GM12872 (cell line): ENCODE results near the gene HHAT.

Source experiments
- TF ChIP-seq, protein P1 (sequence below): IDR thresholded peaks from 3 replicates; pipeline ENCODE4 v1.5.1; 2011; ENCODE audit warnings: low read depth, mild to moderate bottlenecking, low read length, moderate library complexity; ENCODE audit not compliant: insufficient read depth

Gene HHAT

GRCh38 chr1:210683403-210684047, 354.8 kb downstream of the HHAT start:
- TF ChIP-seq, protein P1, sequence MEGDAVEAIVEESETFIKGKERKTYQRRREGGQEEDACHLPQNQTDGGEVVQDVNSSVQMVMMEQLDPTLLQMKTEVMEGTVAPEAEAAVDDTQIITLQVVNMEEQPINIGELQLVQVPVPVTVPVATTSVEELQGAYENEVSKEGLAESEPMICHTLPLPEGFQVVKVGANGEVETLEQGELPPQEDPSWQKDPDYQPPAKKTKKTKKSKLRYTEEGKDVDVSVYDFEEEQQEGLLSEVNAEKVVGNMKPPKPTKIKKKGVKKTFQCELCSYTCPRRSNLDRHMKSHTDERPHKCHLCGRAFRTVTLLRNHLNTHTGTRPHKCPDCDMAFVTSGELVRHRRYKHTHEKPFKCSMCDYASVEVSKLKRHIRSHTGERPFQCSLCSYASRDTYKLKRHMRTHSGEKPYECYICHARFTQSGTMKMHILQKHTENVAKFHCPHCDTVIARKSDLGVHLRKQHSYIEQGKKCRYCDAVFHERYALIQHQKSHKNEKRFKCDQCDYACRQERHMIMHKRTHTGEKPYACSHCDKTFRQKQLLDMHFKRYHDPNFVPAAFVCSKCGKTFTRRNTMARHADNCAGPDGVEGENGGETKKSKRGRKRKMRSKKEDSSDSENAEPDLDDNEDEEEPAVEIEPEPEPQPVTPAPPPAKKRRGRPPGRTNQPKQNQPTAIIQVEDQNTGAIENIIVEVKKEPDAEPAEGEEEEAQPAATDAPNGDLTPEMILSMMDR, result no peak

DNA sequence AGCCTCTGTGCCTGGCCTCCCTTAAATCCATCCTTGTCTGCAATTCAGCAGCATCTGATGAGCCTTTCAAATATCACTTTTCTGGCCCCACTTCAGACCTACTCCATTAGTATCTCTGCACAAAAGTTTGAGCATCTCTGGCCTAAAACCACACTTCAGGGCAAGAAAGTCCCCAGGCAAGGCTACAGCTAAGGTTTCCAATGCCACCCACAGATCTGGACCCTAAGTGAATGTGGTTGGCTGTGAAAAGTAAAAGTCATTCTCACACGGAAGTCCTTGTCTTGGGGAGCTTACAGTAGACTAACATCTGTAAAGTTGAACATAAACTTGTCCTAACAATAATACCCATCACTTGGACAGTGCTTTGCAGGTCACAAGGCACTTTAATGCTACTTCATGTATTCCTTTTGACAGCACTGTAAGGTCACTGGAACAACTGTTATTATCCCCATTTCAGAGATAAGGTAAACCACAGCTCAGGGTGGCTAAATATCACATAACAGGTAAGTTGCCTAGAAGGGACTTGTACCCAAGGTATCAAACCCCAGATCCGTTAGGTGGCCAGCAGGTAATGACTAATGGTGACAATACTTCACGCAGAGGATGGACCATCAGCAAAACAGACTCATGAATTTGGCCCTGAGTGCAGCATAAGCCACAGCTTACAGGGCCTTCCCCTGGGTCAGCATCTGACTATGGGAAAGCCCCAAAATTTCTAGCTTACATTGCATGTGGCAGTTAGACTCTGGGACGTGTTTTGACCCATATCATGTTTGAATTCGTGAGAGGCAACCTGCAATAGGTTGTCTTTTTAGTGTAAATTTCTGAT, 356.0 kb downstream of the HHAT start:
- TF ChIP-seq, protein P1, result no peak

DNA sequence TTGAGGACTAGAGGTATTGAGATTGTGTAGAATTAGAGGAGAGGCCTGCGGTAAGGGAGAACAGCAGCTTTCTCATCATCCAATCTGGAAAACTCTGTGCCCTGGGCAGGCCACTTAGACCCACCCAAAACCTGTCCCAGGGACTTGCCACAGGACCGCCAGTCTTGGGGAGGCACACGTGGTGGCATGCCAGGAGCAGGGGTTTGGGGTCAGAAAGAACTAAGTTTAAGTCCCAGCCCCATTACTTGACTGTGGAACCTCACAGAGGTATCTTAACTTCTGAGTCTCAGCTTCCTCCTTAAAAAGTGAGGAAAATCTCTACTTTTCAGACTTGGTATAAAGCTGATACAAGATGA, 356.6 kb downstream of the HHAT start:
- TF ChIP-seq, protein P1, result no peak

GRCh38 chr1:210686841-210687240, 358.1 kb downstream of the HHAT start:
- TF ChIP-seq, protein P1, result no peak

GRCh38 chr1:210687582-210688279, 359.0 kb downstream of the HHAT start:
- TF ChIP-seq, protein P1, result no peak

DNA sequence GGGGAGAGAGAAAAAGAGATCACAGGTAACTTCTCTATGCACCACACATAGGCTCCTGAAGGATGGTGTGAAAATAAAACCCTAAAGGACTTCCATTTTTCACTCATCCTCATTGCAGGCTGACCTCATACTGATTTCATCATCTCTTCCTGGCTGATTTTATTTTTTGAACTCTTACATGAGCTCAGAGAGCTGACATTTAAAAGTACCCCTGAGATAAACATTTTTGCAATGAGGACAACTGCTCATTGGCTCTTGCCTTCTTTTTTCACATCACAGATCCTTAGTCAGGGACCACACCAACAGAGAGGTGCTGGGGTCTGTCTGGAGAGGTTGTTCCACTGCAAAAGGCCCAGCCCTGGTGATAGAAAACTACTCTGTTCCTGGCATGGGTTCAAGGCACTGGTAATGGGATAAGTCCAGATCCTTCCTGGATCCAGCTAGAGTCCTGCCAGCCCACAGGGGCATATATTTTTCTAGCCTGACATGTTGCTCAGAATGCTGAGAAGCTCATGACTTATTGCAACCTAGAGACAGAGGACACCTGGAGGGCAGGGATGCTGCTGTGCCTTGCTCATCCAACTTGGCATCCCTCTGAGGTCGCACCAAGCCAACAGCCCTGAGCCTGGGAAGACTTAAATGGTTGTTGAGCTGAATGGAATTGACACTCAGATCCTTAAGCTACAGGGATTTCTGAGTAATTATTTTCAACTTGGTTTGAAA, 360.0 kb downstream of the HHAT start:
- TF ChIP-seq, protein P1, result no peak

GRCh38 chr1:210689826-210690225, 361.1 kb downstream of the HHAT start:
- TF ChIP-seq, protein P1, result no peak
